Anterior cingulate cortex (tissue), 58 donors: Measurements from ENCODE around the gene YAE1.

Source experiments
- DNase-seq, 58 donors: peaks; one replicate each; lab custom pipeline; 2025; lab: John Stamatoyannopoulos, UW

Gene YAE1

DNA sequence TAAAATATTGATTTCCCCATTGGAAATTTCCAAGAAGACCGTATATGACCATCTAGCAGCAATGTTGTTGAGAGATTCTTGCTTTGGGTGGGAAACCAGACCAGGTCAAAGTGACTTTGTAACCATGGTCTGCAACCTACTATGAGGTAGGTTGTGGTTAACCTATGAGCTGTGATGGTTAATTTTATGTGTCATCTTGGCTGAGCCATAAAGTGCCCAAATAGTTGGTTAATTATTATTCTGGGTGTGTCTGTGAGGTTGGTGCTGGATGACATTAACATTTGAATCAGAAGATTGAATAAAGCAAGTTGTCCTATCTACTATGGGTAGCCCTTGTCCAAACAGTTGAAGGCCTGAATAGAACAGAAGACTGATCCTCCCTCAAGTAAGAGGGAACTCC, 38.9 kb downstream of the YAE1 start:
- DNase-seq, result no peak

DNA sequence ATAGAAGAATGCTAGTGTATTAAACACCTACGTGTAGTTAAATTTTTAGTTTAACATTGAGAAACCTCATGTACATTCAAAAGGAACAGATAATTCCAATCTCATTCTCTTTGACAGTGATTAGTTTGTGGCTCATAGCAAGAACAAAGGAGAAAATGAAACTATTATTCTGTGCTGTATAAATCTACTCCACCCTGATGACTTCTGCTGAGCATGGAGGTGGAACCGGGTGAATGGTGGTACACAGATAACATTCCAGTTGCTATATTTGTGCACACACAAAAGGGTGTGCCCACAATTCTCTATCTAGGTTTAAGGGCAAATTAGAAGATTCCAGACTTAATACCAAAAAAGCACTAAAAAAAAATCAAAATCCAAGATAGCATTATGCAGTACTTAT, 40.1 kb downstream of the YAE1 start:
- no peak for DNase-seq

DNA sequence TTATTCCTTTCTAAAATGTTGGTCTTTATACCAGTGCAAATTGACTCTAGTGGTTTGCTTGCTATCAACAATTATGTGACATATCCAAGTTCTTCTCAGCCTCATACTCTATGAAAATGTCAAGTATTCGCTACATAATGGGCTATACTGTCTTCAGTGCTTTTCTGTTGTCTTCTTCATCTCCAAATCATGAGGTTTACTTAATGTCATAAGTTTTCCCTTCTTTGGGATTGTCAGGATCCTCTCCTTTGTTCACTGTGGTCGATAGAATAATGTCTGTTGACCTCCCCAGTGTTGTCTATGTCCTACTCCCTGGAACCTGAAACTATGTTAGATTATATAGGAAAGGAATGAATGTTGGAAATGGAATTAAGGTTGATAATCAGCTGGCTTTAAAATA, 40.7 kb downstream of the YAE1 start:
- no peak for DNase-seq

DNA sequence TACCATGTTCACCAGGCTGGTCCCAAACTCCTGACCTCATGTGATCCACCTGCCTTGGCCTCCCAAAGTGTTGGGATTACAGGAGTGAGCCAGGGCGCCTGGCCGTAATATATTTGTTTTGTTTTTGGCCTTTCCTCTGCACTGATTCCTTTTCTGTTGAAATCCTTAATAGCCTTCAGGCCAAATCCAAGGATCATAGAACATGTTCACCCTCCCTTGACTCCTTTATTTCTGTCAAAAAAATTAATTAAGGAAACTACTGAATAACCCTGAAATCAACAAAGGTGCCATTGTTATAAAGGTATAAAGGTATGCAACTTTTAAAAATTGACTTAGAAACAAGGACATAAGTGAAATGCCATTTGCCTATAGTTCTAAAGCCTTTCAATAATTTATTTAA, 41.7 kb downstream of the YAE1 start:
- no peak for DNase-seq

DNA sequence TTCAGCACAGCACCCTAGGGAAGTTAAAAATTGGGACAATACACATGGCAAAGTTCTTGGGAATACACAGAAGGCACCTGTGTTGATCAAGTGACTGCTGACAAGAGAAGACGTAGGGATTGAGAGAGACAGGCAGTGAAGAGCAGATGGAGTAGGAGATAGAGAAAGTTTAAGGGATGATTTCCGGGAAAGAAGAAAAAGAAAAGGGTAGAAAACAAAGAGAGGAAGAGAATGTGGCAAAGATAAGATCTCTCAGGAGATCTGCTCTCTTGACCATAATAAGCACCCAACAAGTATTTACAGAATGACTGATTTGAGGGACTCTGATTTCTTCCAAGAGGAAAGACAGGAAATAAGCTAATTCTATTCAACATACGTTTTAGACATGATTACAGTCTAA, 42.1 kb downstream of the YAE1 start:
- no peak for DNase-seq

DNA sequence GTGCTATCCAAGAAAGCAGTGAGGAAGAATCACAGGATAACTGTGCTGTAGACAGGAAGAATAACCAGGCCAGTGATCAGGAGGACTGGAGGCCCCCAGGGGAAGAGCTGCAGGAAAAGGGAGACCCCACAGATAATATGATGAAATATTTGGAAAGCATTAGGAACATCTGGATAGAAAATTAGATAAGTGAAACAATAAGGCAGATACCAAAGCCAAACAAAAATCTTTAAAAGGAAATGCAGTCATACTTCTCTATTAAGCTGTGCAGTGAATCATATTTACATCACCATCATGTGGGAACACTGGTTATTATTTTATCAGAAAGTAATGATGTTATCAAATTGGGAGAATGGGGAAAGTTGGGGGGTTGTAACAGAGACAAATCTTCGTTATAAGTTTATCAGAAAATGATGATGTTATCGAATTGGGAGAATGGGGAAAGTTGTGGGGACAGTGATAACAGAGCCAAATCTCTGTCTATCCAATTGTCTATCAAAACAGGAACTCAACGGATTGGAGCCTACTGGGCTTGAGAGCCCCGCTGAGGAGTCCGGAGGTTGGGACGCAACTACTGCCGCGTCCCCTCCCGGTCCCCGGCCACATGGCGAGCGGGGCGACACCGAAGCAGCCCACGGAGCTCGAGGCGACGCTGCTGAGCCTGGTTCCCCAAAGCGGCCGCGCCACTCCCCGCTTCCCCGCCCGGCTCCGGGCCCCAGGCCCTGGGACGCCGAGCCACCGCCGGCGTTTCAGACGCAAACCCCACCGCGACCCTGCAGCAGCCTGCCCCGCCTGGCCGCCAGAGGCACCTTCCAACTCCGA, 43.1 kb downstream of the YAE1 start:
- DNase-seq, result no peak

DNA sequence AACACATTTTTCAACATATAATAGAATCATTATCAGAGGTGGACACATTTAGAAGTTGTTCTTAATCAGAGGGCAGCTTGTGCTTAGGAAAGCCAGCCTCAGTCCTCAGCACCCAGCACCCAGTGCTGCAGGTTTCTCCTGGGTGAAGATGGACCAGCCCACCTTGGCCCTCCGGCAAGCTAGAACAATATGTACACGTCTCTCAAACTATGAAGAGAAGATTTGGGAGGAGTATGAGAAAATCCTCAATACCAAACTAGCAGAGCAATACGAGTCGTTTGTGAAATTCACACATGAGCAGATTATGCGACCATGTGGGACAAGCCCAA, 43.7 kb downstream of the YAE1 start:
- no peak for DNase-seq

DNA sequence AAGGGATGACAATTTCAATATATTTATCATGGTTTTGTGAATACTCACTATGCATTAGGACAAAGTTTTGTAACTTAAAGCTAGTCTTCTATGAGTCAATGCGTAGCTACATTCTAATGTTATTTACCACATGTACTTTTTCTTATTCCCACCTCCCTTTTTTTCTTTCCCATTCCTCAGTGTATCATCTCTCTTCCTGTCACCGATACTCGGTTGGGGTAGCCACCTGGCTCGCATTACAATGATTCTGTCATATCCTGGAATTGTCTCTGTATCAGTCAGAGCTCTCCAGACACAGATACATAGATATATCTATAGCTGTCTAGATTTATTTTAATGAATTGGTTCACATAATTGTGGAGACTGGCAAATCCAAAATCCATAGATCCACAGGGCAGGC, 47.4 kb downstream of the YAE1 start:
- no peak for DNase-seq

DNA sequence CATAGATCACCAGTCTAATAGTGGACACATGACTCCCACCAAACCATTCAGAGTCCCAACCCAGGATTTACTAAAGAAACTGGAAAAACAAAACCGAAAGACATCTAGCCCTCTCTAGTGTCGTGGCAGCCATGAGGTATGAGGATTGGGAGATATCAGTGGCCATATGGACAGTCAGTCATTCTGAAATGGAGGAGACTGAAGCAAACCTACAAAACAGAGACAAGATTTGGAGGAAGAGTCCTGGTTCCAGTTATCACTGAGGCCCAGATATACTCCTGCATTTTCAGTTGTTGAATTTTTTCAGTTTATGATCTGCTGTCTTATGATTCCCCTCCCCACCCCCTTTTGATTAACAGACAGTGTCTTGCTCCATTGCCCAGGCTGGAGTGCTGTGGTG, 48.1 kb downstream of the YAE1 start:
- DNase-seq, result no peak

DNA sequence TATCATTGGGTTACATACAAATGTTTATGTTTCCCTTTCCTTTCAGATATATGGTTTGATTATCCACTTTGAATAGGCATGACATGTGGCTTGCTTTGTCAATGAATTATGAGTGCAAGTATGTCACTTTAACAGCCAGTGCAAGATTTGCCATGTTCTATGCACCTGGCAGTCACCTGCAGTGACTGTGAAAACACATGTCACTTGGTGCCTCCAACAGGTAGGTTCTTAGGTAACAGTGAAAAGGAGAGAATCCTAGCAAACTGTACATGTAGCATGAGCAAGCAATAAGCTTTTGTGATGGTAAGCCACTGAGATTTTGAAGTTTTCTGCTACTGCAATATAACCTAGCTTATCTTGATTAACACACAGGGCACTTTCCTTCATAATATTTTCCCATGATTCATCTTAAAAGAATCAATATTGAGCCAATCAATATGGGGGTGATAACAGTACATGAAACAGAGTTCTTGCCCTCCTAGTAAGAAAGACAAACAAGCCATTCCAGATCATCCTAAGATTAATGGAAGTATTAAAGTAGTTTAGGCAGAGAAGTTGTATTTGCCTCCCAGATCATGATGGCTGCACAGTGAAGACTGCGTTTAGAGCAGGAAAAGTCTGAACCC, 49.3 kb downstream of the YAE1 start:
- no peak for DNase-seq

DNA sequence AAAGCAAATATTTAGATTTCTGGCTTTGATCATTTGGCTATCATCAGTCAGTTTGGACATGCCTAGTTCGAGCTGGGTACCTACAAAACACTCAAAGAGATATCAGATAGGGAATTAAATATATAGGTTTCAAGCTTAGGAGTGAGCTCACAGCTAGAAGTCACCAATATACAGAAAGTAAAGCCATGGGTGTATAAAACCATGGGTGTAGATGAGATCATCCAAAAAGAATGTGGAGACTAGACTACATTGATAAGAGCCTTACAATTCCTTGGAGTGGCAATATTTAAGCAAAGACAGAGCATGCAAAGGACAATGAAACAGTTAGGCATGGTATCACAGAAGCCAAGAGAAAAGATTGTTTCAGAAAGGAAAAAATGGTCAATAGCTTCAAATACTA, 49.9 kb downstream of the YAE1 start:
- DNase-seq, result no peak

DNA sequence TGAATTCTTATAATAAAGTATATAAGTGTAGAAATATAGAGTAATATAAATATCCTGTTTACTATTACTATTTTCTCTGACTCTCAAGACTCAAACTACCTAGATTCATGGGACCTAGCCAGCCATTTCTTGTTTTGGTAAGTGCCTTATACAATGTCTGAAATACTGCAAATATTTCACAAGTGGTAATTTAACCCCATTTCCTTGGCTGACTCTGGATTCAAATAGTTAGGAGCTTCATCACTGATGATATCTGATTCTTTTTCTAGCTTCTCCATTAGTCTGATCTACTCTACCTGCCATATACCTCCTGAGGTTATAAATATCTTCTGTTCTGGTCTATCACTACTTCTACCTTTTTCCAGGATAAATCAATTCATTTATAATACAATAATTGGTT, 50.8 kb downstream of the YAE1 start:
- no peak for DNase-seq

DNA sequence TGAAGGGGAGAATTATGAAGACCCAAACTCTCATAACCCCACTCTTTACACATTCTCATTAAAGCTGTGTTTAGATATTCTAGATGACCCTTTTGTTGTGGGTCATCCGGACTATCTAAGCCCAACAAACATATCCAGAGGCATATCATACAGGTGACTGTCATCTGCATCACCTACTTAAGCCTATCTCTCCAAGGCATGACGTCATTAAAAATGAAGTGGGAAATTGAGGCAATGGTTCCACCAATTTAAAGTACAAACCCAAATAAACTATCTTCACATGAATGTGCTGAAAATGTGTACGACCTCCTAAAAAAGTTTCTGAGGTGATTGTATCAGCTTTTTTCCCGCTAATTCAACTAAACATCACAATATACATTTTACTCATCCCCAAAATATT, 52.7 kb downstream of the YAE1 start:
- no peak for DNase-seq

DNA sequence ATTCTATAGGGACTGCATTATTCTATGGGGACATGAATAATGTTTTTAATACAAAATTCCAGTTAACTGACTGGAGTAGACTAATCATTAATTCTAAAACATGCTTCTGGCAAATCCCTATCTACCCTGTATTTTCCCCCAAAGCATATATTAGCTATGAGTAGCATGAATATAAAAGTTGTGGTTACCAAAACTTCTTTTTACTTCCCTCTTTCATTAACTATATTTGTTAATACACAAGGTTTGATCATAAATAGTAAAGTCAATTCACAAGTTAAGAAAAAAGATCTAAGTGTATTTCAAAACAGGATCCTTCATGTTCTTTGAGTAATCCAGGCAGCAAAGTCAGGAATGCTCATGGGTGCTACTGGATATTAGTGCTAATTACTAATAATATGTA, 54.3 kb downstream of the YAE1 start:
- DNase-seq, result no peak

DNA sequence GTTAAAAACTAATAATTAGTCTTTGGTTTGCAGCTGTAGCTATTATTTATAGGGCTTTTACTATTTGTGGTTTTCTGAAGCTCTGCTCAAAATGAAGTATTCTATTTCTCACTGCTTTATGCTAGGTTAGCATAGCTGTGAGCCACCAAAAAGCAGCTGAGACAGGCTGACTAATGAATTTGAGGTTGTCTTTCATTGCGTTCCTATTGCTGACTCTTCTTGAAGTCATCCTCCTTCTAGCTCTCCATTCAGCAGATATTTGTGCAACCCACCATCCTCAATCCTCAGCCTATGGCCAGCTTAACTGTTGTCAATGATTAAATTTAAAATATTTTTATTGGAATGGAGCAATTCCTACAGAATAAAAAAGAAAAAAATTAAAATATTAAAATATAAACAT, 55.1 kb downstream of the YAE1 start:
- no peak for DNase-seq

DNA sequence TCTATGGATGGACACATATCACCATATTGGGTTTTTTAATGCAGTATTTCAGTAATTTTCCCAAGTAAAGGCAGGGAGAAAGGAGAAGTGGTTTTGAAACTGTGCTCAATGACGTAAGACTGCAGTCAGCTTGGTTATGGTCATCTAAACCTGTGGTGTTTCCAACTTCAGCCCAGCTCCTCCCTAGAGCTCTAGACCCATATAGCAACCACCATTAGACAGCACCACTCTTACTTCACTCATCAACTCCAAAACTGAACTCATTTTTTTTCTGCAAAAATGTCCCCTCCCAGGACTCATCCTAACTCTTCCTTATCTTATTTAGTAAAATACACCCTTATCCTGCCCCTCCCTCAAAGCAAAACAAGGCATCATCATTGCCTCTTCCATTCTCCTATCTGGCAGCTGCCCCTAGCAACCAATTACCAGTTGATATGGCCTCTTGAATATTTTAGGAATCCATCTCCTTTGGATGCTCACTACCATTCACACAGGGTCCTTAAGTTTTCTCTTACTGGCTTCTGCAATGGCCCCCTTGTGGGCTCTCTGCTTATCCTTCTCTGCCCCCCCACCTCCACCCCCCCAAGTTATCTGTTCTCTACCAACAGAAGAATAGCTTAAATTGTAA, 55.7 kb downstream of the YAE1 start:
- no peak for DNase-seq
